Mammary epithelial cell (primary cell): ENCODE measurements around the gene CMKLR1.

Source experiments
- CTCF ChIP-seq, 2 donors: IDR thresholded peaks in 1 of 2; conservative IDR thresholded peaks in 1 of 2; 2 replicates each; pipeline ENCODE4 v1.5.1; 2011 to 2012; ENCODE audit warnings: inconsistent platforms in 2 of 2, low read length in 2 of 2, mild to moderate bottlenecking in 2 of 2, control low read depth in 1 of 2, low read depth in 1 of 2; ENCODE audit not compliant: insufficient read depth in 1 of 2; ENCODE audit errors: extremely low read depth in 1 of 2
- EZH2 ChIP-seq: IDR thresholded peaks from 2 replicates; pipeline ENCODE4 v1.6.1; 2012; ENCODE audit warnings: low read length, inconsistent platforms, borderline replicate concordance

- TF ChIP-seq CTCF (conservative IDR thresholded peaks at IDR 0.05 in 1 of 2, IDR thresholded peaks at IDR 0.05 in 1 of 2; ENCODE audit: extremely low read depth in 1 of 2, insufficient read depth in 1 of 2, low read depth in 1 of 2, low read length in 2 of 2) (no peak), EZH2 (no peak)
Observed at GRCh38 chr12:108309674-108310312, 29.3 kb downstream of the CMKLR1 start.
